Fibroblast of lung (primary cell): Measurements from ENCODE around the gene DDX20. TPM values are rescaled to one million over a fixed set of nuclear protein-coding genes. Genes with fewer than 3 reads are reported as not detected.

Experiments used
- DNase-seq, 2 donors: peaks; one replicate each; pipeline versions ENCODE4 v3.0.0 to v3.0.0-alpha.2; 2010; ENCODE audit warnings: low read depth in 2 of 2
- H2AFZ ChIP-seq: 2 replicates; pipeline ENCODE4 v1.5.1; 2012; ENCODE audit warnings: low read length, control low read depth, inconsistent platforms
- H3K27ac ChIP-seq: 2 replicates; pipeline ENCODE4 v1.5.1; 2011; ENCODE audit warnings: low read length, control low read depth; ENCODE audit not compliant: insufficient read depth
- H3K27me3 ChIP-seq: 2 replicates; pipeline ENCODE4 v1.5.1; 2011; ENCODE audit warnings: mild to moderate bottlenecking, low read length; ENCODE audit not compliant: control insufficient read depth, insufficient read depth
- H3K36me3 ChIP-seq: 2 replicates; pipeline ENCODE4 v1.5.1; 2011; ENCODE audit warnings: low read length; ENCODE audit not compliant: control insufficient read depth, insufficient read depth
- H3K4me1 ChIP-seq: 2 replicates; pipeline ENCODE4 v1.5.1; 2011; ENCODE audit warnings: low read length; ENCODE audit not compliant: control insufficient read depth, insufficient read depth; ENCODE audit errors: extremely low read depth
- H3K4me2 ChIP-seq: 2 replicates; pipeline ENCODE4 v1.5.1; 2011; ENCODE audit warnings: low read length, control low read depth; ENCODE audit not compliant: insufficient read depth; ENCODE audit errors: extremely low read depth
- H3K4me3 ChIP-seq, 4 experiments: fragments of 200-600 bp in 1 of 4; sonication (generic) in 1 of 4; replicated peaks in 1 of 4; 2 replicates each; pipeline ENCODE4 v1.5.1; 2011 to 2016; ENCODE audit warnings: low read length in 4 of 4, low read depth in 3 of 4, mild to moderate bottlenecking in 3 of 4, control low read depth in 2 of 4, inconsistent platforms in 1 of 4, mixed read lengths in 1 of 4; ENCODE audit not compliant: insufficient read depth in 1 of 4; ENCODE audit errors: control extremely low read depth in 1 of 4
- H3K79me2 ChIP-seq: 2 replicates; pipeline ENCODE4 v1.5.1; 2012; ENCODE audit warnings: mild to moderate bottlenecking, low read length, inconsistent platforms; ENCODE audit not compliant: control insufficient read depth, insufficient read depth
- H3K9ac ChIP-seq: 2 replicates; pipeline ENCODE4 v1.5.1; 2011; ENCODE audit warnings: mild to moderate bottlenecking, low read length, control low read depth; ENCODE audit not compliant: insufficient read depth
- H3K9me3 ChIP-seq: 2 replicates; pipeline ENCODE4 v1.5.1; 2012; ENCODE audit warnings: low read depth, low read length; ENCODE audit not compliant: control insufficient read depth, insufficient read depth
- H4K20me1 ChIP-seq: 2 replicates; pipeline ENCODE4 v1.5.1; 2011; ENCODE audit warnings: low read length; ENCODE audit not compliant: control insufficient read depth, insufficient read depth; ENCODE audit errors: extremely low read depth
- EZH2 ChIP-seq: IDR thresholded peaks from 2 replicates; pipeline ENCODE4 v1.5.1; 2012; ENCODE audit warnings: low read length, control low read depth, mild to moderate bottlenecking; ENCODE audit errors: missing control alignments
- polyA minus RNA-seq: library from RNA; depleted of rRNA, polyadenylated mRNA; stranded (reverse); fragments of >200 nt; gene quantifications from 2 replicates; pipeline ENCODE4 v1.2.3, GENCODE V29; 2011; ENCODE audit warnings: low replicate concordance
- polyA plus RNA-seq, 2 donors: library from polyadenylated mRNA; depleted of rRNA in 1 of 2; stranded (reverse) in 1 of 2; unstranded in 1 of 2; fragments of >200 nt; gene quantifications; 2 replicates each; pipeline ENCODE4 v1.2.1, GENCODE V29; 2011 to 2012; ENCODE audit warnings: missing spikeins in 1 of 2
- total RNA-seq: library from RNA; depleted of rRNA; stranded (reverse); fragments of >200 nt; gene quantifications from 2 replicates; pipeline ENCODE4 v1.2.1, GENCODE V29; 2014
- TF ChIP-seq, protein P1 (sequence below), 2 donors: IDR thresholded peaks in 1 of 2; conservative IDR thresholded peaks in 1 of 2; 1 replicate in 1 of 2; 2 replicates in 1 of 2; pipeline ENCODE4 v1.5.1; 2011 to 2012; ENCODE audit warnings: low read length in 2 of 2, control low read depth in 1 of 2, inconsistent platforms in 1 of 2, low read depth in 1 of 2, mild to moderate bottlenecking in 1 of 2

DDX20 gene, protein sequence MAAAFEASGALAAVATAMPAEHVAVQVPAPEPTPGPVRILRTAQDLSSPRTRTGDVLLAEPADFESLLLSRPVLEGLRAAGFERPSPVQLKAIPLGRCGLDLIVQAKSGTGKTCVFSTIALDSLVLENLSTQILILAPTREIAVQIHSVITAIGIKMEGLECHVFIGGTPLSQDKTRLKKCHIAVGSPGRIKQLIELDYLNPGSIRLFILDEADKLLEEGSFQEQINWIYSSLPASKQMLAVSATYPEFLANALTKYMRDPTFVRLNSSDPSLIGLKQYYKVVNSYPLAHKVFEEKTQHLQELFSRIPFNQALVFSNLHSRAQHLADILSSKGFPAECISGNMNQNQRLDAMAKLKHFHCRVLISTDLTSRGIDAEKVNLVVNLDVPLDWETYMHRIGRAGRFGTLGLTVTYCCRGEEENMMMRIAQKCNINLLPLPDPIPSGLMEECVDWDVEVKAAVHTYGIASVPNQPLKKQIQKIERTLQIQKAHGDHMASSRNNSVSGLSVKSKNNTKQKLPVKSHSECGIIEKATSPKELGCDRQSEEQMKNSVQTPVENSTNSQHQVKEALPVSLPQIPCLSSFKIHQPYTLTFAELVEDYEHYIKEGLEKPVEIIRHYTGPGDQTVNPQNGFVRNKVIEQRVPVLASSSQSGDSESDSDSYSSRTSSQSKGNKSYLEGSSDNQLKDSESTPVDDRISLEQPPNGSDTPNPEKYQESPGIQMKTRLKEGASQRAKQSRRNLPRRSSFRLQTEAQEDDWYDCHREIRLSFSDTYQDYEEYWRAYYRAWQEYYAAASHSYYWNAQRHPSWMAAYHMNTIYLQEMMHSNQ
- 8.4 and 13.1 TPM in 2 replicates for total RNA-seq
- polyA plus RNA-seq, result 9.7 and 22.2 TPM in 2 replicates
- 7.9 and 13.9 TPM in 2 replicates for polyA plus RNA-seq (2012)
- polyA minus RNA-seq, result 0.93 and 3.9 TPM in 2 replicates

- Histone ChIP-seq H3K79me2 (peaks cover 19% of the 10 kb centered on the region), H3K27ac (peak within 1 kb of the TSS; percentile 98), H3K9ac (peak within 1 kb of the TSS; percentile 90), H4K20me1 (no peaks in the 10 kb centered on the region), H2AFZ (peak within 1 kb of the TSS; percentile 96), H3K27me3 (no peaks in the 10 kb centered on the region), H3K36me3 (no peaks in the 10 kb centered on the region), H3K9me3 (no peaks in the 10 kb centered on the region), H3K4me1 (peaks cover 2% of the 10 kb centered on the region), H3K4me3 (peak within 1 kb of the TSS; percentile 71 to 92 (median 90)), H3K4me2 (peak within 1 kb of the TSS; percentile 86)
- TF ChIP-seq, protein P1, sequence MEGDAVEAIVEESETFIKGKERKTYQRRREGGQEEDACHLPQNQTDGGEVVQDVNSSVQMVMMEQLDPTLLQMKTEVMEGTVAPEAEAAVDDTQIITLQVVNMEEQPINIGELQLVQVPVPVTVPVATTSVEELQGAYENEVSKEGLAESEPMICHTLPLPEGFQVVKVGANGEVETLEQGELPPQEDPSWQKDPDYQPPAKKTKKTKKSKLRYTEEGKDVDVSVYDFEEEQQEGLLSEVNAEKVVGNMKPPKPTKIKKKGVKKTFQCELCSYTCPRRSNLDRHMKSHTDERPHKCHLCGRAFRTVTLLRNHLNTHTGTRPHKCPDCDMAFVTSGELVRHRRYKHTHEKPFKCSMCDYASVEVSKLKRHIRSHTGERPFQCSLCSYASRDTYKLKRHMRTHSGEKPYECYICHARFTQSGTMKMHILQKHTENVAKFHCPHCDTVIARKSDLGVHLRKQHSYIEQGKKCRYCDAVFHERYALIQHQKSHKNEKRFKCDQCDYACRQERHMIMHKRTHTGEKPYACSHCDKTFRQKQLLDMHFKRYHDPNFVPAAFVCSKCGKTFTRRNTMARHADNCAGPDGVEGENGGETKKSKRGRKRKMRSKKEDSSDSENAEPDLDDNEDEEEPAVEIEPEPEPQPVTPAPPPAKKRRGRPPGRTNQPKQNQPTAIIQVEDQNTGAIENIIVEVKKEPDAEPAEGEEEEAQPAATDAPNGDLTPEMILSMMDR (conservative IDR thresholded peaks at IDR 0.05 in 1 of 2, IDR thresholded peaks at IDR 0.05 in 1 of 2; ENCODE audit: low read depth in 1 of 2, low read length in 2 of 2), result peak; percentile 73 to 90
- TF ChIP-seq EZH2, result no peak
- DNase-seq, result peak; percentile 97 to 98
These were observed at the start of gene DDX20 for GRCh38 chr1:111755331-111756123. TSS of gene DDX20 (plus strand) at chr1:111755901. CDS start at chr1:111755925, 24 bp downstream.

- DNase-seq, result peak; percentile 32 to 44
- Histone ChIP-seq H3K36me3 (peaks cover 3% of the 10 kb centered on the region), H3K27ac (peak overlapping the region; percentile 43)
These were observed 48.8 kb upstream of the DDX20 start for GRCh38 chr1:111706921-111707320.

More at GRCh38 chr1:111706921-111707320, 48.8 kb upstream of the DDX20 start:
- H4K20me1 ChIP-seq, result no peaks in the 10 kb centered on the region
- H3K27me3 ChIP-seq, result no peaks in the 10 kb centered on the region
- H3K9me3 ChIP-seq, result no peaks in the 10 kb centered on the region
- H3K79me2 ChIP-seq, result no peaks in the 10 kb centered on the region
- H2AFZ ChIP-seq, result no peak overlapping the region
- TF ChIP-seq, protein P1 (conservative IDR thresholded peaks at IDR 0.05 in 1 of 2, IDR thresholded peaks at IDR 0.05 in 1 of 2; ENCODE audit: low read depth in 1 of 2, low read length in 2 of 2), result no peak
- TF ChIP-seq EZH2, result no peak
- no peak overlapping the region for H3K4me3 ChIP-seq
- H3K4me2 ChIP-seq, result peak overlapping the region; percentile 60
- peaks cover 16% of the 10 kb centered on the region for H3K4me1 ChIP-seq
- no peak overlapping the region for H3K9ac ChIP-seq
